Measurements from ENCODE around the gene ICA1.
"Not testable (repeated sequence)": the region's sequence is repeated elsewhere in the genome, so short reads cannot be mapped to it uniquely, and the experiment has no call there.

ICA1 gene

GRCh38 chr7:8064828-8065227 is 197.1 kb downstream of the ICA1 start:
- no peak for DNase-seq (ENCODE audit: low read depth, low spot score)
- H3K27ac ChIP-seq: no peak overlapping the region
- no peaks in the 10 kb centered on the region for H3K9me3 ChIP-seq (ENCODE audit: low read depth, low read length)
- no peak overlapping the region for H3K9ac ChIP-seq (ENCODE audit: insufficient read length)
- TF ChIP-seq FOXP2 (optimal IDR thresholded peaks at IDR 0.05; ENCODE audit: control extremely low read depth, extremely low read length, insufficient read depth) (no peak), EZH2 (IDR thresholded peaks at IDR 0.05) (no peak), POLR2AphosphoS5 (IDR thresholded peaks at IDR 0.05; ENCODE audit: borderline replicate concordance, low read depth, low read length) (no peak)
- H3K4me3 ChIP-seq: no peak overlapping the region
- no peaks in the 10 kb centered on the region for H3K36me3 ChIP-seq (ENCODE audit: insufficient read depth, low read length)

GRCh38 chr7:8063706-8064297 is 198.2 kb downstream of the ICA1 start:
- H3K4me3 ChIP-seq: no peak overlapping the region
- DNase-seq (ENCODE audit: low read depth, low spot score): no peak
- no peak overlapping the region for H3K9ac ChIP-seq (ENCODE audit: insufficient read length)
- no peaks in the 10 kb centered on the region for H3K9me3 ChIP-seq (ENCODE audit: low read depth, low read length)
- no peaks in the 10 kb centered on the region for H3K36me3 ChIP-seq (ENCODE audit: insufficient read depth, low read length)
- no peak for TF ChIP-seq POLR2AphosphoS5 (IDR thresholded peaks at IDR 0.05; ENCODE audit: borderline replicate concordance, low read depth, low read length)
- TF ChIP-seq EZH2 (IDR thresholded peaks at IDR 0.05): no peak
- TF ChIP-seq FOXP2 (optimal IDR thresholded peaks at IDR 0.05; ENCODE audit: control extremely low read depth, extremely low read length, insufficient read depth): no peak
- H3K27ac ChIP-seq: no peak overlapping the region

- H3K9ac ChIP-seq (ENCODE audit: insufficient read length); DNase-seq (ENCODE audit: low read depth, low spot score); H3K36me3 ChIP-seq (ENCODE audit: insufficient read depth, low read length); H3K27ac ChIP-seq; H3K9me3 ChIP-seq (ENCODE audit: low read depth, low read length); H3K4me3 ChIP-seq: not testable (repeated sequence)
These were observed 198.7 kb downstream of the ICA1 start for GRCh38 chr7:8063300-8063699.

Data from SK-N-MC (cell line).